GM12878 (cell line): ENCODE results near the gene LENG1. TPM values are rescaled to one million over a fixed set of nuclear protein-coding genes. Genes with fewer than 3 reads are reported as not detected.
A peak's percentile ranks its signal among the peaks of the same experiment; 100 is the strongest.

Source experiments
- BRCA1 ChIP-seq: IDR thresholded peaks from 2 replicates; pipeline ENCODE4 v1.6.1; 2011; ENCODE audit warnings: low read depth, low read length, improper control_type of control experiment
- CBFB ChIP-seq: IDR thresholded peaks from 2 replicates; pipeline ENCODE4 v1.6.1; 2016; ENCODE audit warnings: antibody characterized with exemption, low read depth
- EZH2 ChIP-seq: IDR thresholded peaks from 2 replicates; pipeline ENCODE4 v1.6.1; 2012; ENCODE audit warnings: low read depth, mild to moderate bottlenecking, control low read depth, inconsistent platforms, low read length, borderline replicate concordance; ENCODE audit not compliant: control insufficient read depth
- JUND ChIP-seq: IDR thresholded peaks from 2 replicates; pipeline ENCODE4 v1.6.1; 2012; ENCODE audit warnings: low read depth, mild to moderate bottlenecking, low read length, improper control_type of control experiment, moderate library complexity
- NFIC ChIP-seq: IDR thresholded peaks from 2 replicates; pipeline ENCODE4 v1.6.1; 2012; ENCODE audit warnings: low read depth, mild to moderate bottlenecking, inconsistent platforms, low read length, moderate library complexity
- NR2C2 ChIP-seq: IDR thresholded peaks from 2 replicates; pipeline ENCODE4 v1.6.1; 2011; ENCODE audit warnings: borderline replicate concordance, low read depth; ENCODE audit not compliant: control insufficient read depth, insufficient read length
- RCOR1 ChIP-seq: conservative IDR thresholded peaks from 2 replicates; pipeline ENCODE4 v1.6.1; 2012; ENCODE audit warnings: low read depth, low read length, improper control_type of control experiment
- polyA plus RNA-seq, 11 experiments: library from polyadenylated mRNA; depleted of rRNA in 4 of 11; unstranded in 6 of 11; stranded (reverse) in 5 of 11; fragments of >200 nt; fragmentation: Nextera tagmentation in 4 of 11; fragmentation: Illumina TruSeq in 1 of 11; extraction: Ambion mirVana in 4 of 11; extraction: Trizol in 1 of 11; gene quantifications; 1 replicate in 1 of 11; 2 replicates in 10 of 11; pipeline versions ENCODE4 v1.2.1 to v1.2.3, GENCODE V29; 2011 to 2016; ENCODE audit warnings: inconsistent platforms in 2 of 11, missing spikeins in 2 of 11, low read depth in 1 of 11
- total RNA-seq, 4 experiments: library from RNA; depleted of rRNA in 3 of 4; stranded (reverse); fragments of >200 nt in 3 of 4; fragmentation: Illumina TruSeq in 1 of 4; extraction: Trizol in 1 of 4; gene quantifications; 2 replicates each; pipeline versions ENCODE4 v1.2.1 to v1.2.3, GENCODE V29; 2013 to 2021
- TF ChIP-seq, protein P1 (sequence below): fragments of 450-650 bp; IDR thresholded peaks from 2 replicates; pipeline ENCODE4 v1.6.1; 2018; ENCODE audit warnings: mild to moderate bottlenecking, low read depth, moderate library complexity; ENCODE audit not compliant: partially characterized antibody
- TF ChIP-seq, protein P2 (sequence below): IDR thresholded peaks from 2 replicates; pipeline ENCODE4 v1.6.1; 2011; ENCODE audit warnings: borderline replicate concordance, low read depth, mild to moderate bottlenecking, moderate library complexity, mixed read lengths, low read length; ENCODE audit not compliant: insufficient read depth; ENCODE audit errors: extremely low read length
- TF ChIP-seq, protein P3 (sequence below): IDR thresholded peaks from 2 replicates; pipeline ENCODE4 v1.6.1; 2011; ENCODE audit warnings: low read depth, low read length, improper control_type of control experiment, borderline replicate concordance
- TF ChIP-seq, protein P4 (sequence below): IDR thresholded peaks from 2 replicates; pipeline ENCODE4 v1.6.1; 2011; ENCODE audit warnings: low read depth, mild to moderate bottlenecking, low read length, moderate library complexity, borderline replicate concordance; ENCODE audit errors: extremely low read depth
- TF ChIP-seq, protein P5 (sequence below): fragments of 450-650 bp; IDR thresholded peaks from 2 replicates; pipeline ENCODE4 v1.6.1; 2018; ENCODE audit warnings: borderline replicate concordance, mild to moderate bottlenecking; ENCODE audit not compliant: partially characterized antibody
- TF ChIP-seq, protein P6 (sequence below): fragments of 450-650 bp; IDR thresholded peaks from 2 replicates; pipeline ENCODE4 v1.6.1; 2017; ENCODE audit warnings: borderline replicate concordance

LENG1 gene
- total and polyA plus RNA-seq, 10 of the 15 experiments (the other 5 are each of a cell fraction or from before 2014, with no cell fraction given) = 0.21 to 10.8 (median 5.8) TPM

DNA sequence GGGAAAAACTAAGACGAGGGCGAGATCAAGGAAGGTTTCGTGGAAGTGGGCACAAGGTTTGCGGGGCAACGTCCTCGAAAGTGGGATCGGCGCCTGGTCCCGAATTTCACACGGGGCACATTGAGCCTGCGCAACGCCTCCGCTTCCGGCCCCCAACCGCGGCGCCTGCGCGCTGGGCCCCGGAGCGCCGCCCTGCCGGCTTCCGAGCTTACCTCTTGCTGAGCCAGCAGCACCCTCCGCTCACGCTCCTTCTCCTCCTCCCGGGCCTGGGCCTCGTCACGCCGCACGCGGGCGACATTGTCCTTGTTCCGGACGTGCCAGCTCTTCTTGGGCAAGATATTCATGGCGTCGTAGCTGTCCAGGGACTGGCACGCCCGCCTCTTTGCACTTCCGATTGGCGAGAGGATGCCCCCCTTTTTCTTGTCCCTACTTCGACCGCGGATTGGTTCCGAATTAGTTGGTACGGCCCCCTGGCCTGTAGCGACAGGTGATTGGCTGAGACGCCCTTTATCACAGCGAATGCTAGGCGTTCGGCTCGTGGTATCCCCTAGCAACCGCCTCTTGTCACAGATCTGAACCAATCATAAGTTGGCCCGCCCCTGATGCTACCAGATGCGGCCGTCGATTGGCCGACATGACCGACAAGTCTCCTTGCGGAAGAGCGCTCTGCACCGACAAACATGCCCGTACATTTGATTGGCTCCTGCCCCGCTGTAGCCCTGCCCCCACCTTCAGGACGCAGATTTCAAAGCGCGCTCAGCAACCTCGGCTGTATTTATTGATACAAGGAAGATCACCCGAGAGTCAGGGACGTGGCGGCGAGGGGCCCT lies at the start of gene LENG1 (continued):
- TF ChIP-seq, protein P1, sequence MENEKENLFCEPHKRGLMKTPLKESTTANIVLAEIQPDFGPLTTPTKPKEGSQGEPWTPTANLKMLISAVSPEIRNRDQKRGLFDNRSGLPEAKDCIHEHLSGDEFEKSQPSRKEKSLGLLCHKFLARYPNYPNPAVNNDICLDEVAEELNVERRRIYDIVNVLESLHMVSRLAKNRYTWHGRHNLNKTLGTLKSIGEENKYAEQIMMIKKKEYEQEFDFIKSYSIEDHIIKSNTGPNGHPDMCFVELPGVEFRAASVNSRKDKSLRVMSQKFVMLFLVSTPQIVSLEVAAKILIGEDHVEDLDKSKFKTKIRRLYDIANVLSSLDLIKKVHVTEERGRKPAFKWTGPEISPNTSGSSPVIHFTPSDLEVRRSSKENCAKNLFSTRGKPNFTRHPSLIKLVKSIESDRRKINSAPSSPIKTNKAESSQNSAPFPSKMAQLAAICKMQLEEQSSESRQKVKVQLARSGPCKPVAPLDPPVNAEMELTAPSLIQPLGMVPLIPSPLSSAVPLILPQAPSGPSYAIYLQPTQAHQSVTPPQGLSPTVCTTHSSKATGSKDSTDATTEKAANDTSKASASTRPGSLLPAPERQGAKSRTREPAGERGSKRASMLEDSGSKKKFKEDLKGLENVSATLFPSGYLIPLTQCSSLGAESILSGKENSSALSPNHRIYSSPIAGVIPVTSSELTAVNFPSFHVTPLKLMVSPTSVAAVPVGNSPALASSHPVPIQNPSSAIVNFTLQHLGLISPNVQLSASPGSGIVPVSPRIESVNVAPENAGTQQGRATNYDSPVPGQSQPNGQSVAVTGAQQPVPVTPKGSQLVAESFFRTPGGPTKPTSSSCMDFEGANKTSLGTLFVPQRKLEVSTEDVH = peak; percentile 27
- TF ChIP-seq JUND (no peak), NR2C2 (no peak), EZH2 (no peak), BRCA1 (no peak), NFIC (no peak), RCOR1 (no peak), CBFB (0 out of 2 replicates have a peak, but pooled peaks have one; percentile 15)
- TF ChIP-seq, protein P2, sequence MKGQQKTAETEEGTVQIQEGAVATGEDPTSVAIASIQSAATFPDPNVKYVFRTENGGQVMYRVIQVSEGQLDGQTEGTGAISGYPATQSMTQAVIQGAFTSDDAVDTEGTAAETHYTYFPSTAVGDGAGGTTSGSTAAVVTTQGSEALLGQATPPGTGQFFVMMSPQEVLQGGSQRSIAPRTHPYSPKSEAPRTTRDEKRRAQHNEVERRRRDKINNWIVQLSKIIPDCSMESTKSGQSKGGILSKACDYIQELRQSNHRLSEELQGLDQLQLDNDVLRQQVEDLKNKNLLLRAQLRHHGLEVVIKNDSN = no peak
- TF ChIP-seq, protein P3, sequence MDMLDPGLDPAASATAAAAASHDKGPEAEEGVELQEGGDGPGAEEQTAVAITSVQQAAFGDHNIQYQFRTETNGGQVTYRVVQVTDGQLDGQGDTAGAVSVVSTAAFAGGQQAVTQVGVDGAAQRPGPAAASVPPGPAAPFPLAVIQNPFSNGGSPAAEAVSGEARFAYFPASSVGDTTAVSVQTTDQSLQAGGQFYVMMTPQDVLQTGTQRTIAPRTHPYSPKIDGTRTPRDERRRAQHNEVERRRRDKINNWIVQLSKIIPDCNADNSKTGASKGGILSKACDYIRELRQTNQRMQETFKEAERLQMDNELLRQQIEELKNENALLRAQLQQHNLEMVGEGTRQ = no peak
- TF ChIP-seq, protein P4, sequence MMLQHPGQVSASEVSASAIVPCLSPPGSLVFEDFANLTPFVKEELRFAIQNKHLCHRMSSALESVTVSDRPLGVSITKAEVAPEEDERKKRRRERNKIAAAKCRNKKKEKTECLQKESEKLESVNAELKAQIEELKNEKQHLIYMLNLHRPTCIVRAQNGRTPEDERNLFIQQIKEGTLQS = no peak; the same call in 1 of the 2 replicates
- TF ChIP-seq, protein P5, sequence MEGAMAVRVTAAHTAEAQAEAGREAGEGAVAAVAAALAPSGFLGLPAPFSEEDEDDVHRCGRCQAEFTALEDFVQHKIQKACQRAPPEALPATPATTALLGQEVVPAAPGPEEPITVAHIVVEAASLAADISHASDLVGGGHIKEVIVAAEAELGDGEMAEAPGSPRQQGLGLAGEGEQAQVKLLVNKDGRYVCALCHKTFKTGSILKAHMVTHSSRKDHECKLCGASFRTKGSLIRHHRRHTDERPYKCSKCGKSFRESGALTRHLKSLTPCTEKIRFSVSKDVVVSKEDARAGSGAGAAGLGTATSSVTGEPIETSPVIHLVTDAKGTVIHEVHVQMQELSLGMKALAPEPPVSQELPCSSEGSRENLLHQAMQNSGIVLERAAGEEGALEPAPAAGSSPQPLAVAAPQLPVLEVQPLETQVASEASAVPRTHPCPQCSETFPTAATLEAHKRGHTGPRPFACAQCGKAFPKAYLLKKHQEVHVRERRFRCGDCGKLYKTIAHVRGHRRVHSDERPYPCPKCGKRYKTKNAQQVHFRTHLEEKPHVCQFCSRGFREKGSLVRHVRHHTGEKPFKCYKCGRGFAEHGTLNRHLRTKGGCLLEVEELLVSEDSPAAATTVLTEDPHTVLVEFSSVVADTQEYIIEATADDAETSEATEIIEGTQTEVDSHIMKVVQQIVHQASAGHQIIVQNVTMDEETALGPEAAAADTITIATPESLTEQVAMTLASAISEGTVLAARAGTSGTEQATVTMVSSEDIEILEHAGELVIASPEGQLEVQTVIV = peak; percentile 91
- TF ChIP-seq, protein P6, sequence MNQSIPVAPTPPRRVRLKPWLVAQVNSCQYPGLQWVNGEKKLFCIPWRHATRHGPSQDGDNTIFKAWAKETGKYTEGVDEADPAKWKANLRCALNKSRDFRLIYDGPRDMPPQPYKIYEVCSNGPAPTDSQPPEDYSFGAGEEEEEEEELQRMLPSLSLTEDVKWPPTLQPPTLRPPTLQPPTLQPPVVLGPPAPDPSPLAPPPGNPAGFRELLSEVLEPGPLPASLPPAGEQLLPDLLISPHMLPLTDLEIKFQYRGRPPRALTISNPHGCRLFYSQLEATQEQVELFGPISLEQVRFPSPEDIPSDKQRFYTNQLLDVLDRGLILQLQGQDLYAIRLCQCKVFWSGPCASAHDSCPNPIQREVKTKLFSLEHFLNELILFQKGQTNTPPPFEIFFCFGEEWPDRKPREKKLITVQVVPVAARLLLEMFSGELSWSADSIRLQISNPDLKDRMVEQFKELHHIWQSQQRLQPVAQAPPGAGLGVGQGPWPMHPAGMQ = no peak
